H1 (cell line): Measurements from ENCODE around the gene DNAI2. TPM values are rescaled to one million over a fixed set of nuclear protein-coding genes. Genes with fewer than 3 reads are reported as not detected.

Experiments used
- CTCF ChIA-PET: fragments of 300-600 bp; sonication (Branson Sonifier 250); formaldehyde crosslinking; loops from one replicate; lab custom pipeline; 2021; ENCODE audit not compliant: partially characterized antibody; lab: Charles Lee
- POLR2A ChIA-PET: fragments of 300-600 bp; sonication (Branson Sonifier 250); formaldehyde crosslinking; loops from one replicate; lab custom pipeline; 2021; ENCODE audit warnings: inconsistent platforms; ENCODE audit not compliant: partially characterized antibody; lab: Charles Lee
- DNase-seq, 2 experiments: peaks; one replicate each; pipeline versions ENCODE4 v3.0.0 to v3.0.0-alpha.2; 2010 to 2022; ENCODE audit warnings: low spot score in 2 of 2, low read depth in 1 of 2, mixed read lengths in 1 of 2
- FAIRE-seq: peaks from 2 replicates; lab custom pipeline; 2011; peaks lifted over from hg19 to GRCh38; lab: Jason Lieb, UNC
- H2AFZ ChIP-seq: 2 replicates; pipeline ENCODE4 v1.8.1; 2012; ENCODE audit warnings: low read length, inconsistent platforms
- H2AK5ac ChIP-seq: 2 replicates; pipeline ENCODE4 v1.6.1; 2013; ENCODE audit warnings: low read depth, low read length
- H2BK120ac ChIP-seq: replicated peaks from 2 replicates; pipeline ENCODE3; 2013; ENCODE audit warnings: low read depth, low read length, inconsistent platforms
- H2BK12ac ChIP-seq: 2 replicates; pipeline ENCODE4 v1.6.1; 2013; ENCODE audit warnings: low read depth, low read length
- H2BK15ac ChIP-seq: 2 replicates; pipeline ENCODE4 v1.6.1; 2013; ENCODE audit warnings: low read length
- H2BK20ac ChIP-seq: 2 replicates; pipeline ENCODE4 v1.6.1; 2013; ENCODE audit warnings: low read length
- H2BK5ac ChIP-seq: 2 replicates; pipeline ENCODE4 v1.6.1; 2013; ENCODE audit warnings: low read depth, low read length
- H3K14ac ChIP-seq: 2 replicates; pipeline ENCODE4 v1.6.1; 2013; ENCODE audit warnings: inconsistent platforms; ENCODE audit not compliant: insufficient read length
- H3K18ac ChIP-seq: 2 replicates; pipeline ENCODE4 v1.6.1; 2013; ENCODE audit warnings: low read length; ENCODE audit errors: extremely low read depth
- H3K23ac ChIP-seq: 2 replicates; pipeline ENCODE4 v1.6.1; 2013; ENCODE audit warnings: inconsistent platforms; ENCODE audit not compliant: insufficient read length
- H3K23me2 ChIP-seq: 2 replicates; pipeline ENCODE4 v1.6.1; 2013; ENCODE audit warnings: low read depth, low read length
- H3K27ac ChIP-seq: 2 replicates; pipeline ENCODE4 v1.6.1; 2011; ENCODE audit warnings: low read depth, low read length, inconsistent platforms
- H3K27me3 ChIP-seq, 4 experiments: replicated peaks in 1 of 4; 1 replicate in 1 of 4; 2 replicates in 3 of 4; pipeline versions ENCODE4 v1.6.1 to v1.8.1; 2011 to 2013; ENCODE audit warnings: low read length in 3 of 4, mild to moderate bottlenecking in 3 of 4, inconsistent platforms in 2 of 4, mixed read lengths in 2 of 4, moderate library complexity in 1 of 4; ENCODE audit not compliant: control insufficient read depth in 3 of 4, insufficient read depth in 3 of 4; ENCODE audit errors: extremely low read depth in 1 of 4
- H3K36me3 ChIP-seq, 4 experiments: 2 replicates each; pipeline versions ENCODE4 v1.6.1 to v1.8.1; 2011 to 2013; ENCODE audit warnings: mild to moderate bottlenecking in 4 of 4, low read length in 3 of 4, moderate library complexity in 2 of 4, control low read depth in 1 of 4, inconsistent platforms in 1 of 4; ENCODE audit not compliant: insufficient read depth in 4 of 4, control insufficient read depth in 2 of 4
- H3K4ac ChIP-seq: replicated peaks from 2 replicates; pipeline ENCODE3; 2013; ENCODE audit warnings: low read length, low read depth, mixed read lengths, inconsistent platforms; ENCODE audit not compliant: insufficient read length
- H3K4me1 ChIP-seq, 4 experiments: replicated peaks in 1 of 4; 1 replicate in 1 of 4; 2 replicates in 3 of 4; pipeline versions ENCODE4 v1.6.1 to v1.8.1; 2011 to 2013; ENCODE audit warnings: low read length in 3 of 4, inconsistent platforms in 2 of 4, mixed read lengths in 1 of 4; ENCODE audit not compliant: insufficient read depth in 4 of 4, control insufficient read depth in 3 of 4
- H3K4me2 ChIP-seq, 2 experiments: 2 replicates each; pipeline versions ENCODE4 v1.6.1 to v1.8.1; 2011 to 2013; ENCODE audit warnings: low read depth in 2 of 2, low read length in 2 of 2, control low read depth in 1 of 2, inconsistent platforms in 1 of 2, mild to moderate bottlenecking in 1 of 2; ENCODE audit not compliant: insufficient read depth in 1 of 2
- H3K4me3 ChIP-seq, 4 experiments: fragments of 200-600, 300-600 bp in 1 of 4; sonication (generic), shearing (Covaris generic), sonication (Bioruptor Twin) in 1 of 4; 2 replicates each; pipeline versions ENCODE4 v1.5.1 to v1.8.1; 2011 to 2016; ENCODE audit warnings: low read length in 4 of 4, low read depth in 3 of 4, control low read depth in 2 of 4, inconsistent platforms in 2 of 4, mild to moderate bottlenecking in 2 of 4, mixed read lengths in 1 of 4, moderate library complexity in 1 of 4; ENCODE audit not compliant: insufficient read depth in 2 of 4; ENCODE audit errors: extremely low read depth in 1 of 4
- H3K56ac ChIP-seq: replicated peaks from 2 replicates; pipeline ENCODE3; 2013; ENCODE audit warnings: low read depth, mild to moderate bottlenecking, mixed read lengths, low read length, inconsistent platforms; ENCODE audit not compliant: insufficient read length
- H3K79me1 ChIP-seq: 2 replicates; pipeline ENCODE4 v1.6.1; 2013; ENCODE audit warnings: low read depth, low read length, control low read depth
- H3K79me2 ChIP-seq, 2 experiments: 2 replicates each; pipeline versions ENCODE4 v1.6.1 to v1.8.1; 2012 to 2013; ENCODE audit warnings: low read length in 2 of 2, mild to moderate bottlenecking in 2 of 2, inconsistent platforms in 1 of 2; ENCODE audit not compliant: insufficient read depth in 2 of 2, control insufficient read depth in 1 of 2
- H3K9ac ChIP-seq, 4 experiments: replicated peaks in 1 of 4; 1 replicate in 1 of 4; 2 replicates in 3 of 4; pipeline versions ENCODE4 v1.6.1 to v1.8.1; 2011 to 2013; ENCODE audit warnings: low read depth in 3 of 4, low read length in 3 of 4, control low read depth in 2 of 4, mild to moderate bottlenecking in 2 of 4, moderate library complexity in 2 of 4, inconsistent platforms in 1 of 4; ENCODE audit errors: extremely low read depth in 1 of 4
- H3K9me3 ChIP-seq, 2 experiments: 2 replicates each; pipeline versions ENCODE4 v1.6.1 to v1.8.1; 2012 to 2013; ENCODE audit warnings: mild to moderate bottlenecking in 2 of 2, moderate library complexity in 2 of 2, control low read depth in 1 of 2, inconsistent platforms in 1 of 2, low read depth in 1 of 2, low read length in 1 of 2, mixed read lengths in 1 of 2; ENCODE audit not compliant: insufficient read depth in 2 of 2
- H4K20me1 ChIP-seq, 2 experiments: replicated peaks in 1 of 2; 2 replicates each; pipeline versions ENCODE3 to v1.8.1; 2011 to 2013; ENCODE audit warnings: inconsistent platforms in 2 of 2, low read length in 2 of 2, mild to moderate bottlenecking in 1 of 2; ENCODE audit not compliant: insufficient read depth in 2 of 2, control insufficient read depth in 1 of 2
- H4K5ac ChIP-seq: 2 replicates; pipeline ENCODE4 v1.6.1; 2013; ENCODE audit warnings: low read length, low read depth, mixed read lengths, inconsistent platforms; ENCODE audit not compliant: insufficient read length
- H4K8ac ChIP-seq: 2 replicates; pipeline ENCODE4 v1.8.0; 2013; ENCODE audit warnings: mild to moderate bottlenecking, moderate library complexity, low read length, inconsistent platforms; ENCODE audit not compliant: insufficient read depth; ENCODE audit errors: extremely low read depth
- H4K91ac ChIP-seq: replicated peaks from 2 replicates; pipeline ENCODE3; 2013; ENCODE audit warnings: low read length, mixed read lengths, inconsistent platforms; ENCODE audit not compliant: insufficient read length
- BRCA1 ChIP-seq: IDR thresholded peaks from 2 replicates; pipeline ENCODE4 v1.6.1; 2012; ENCODE audit warnings: low read depth, low read length, improper control_type of control experiment
- KDM1A ChIP-seq: fragments of 200-600, 300-600 bp; sonication (generic); IDR thresholded peaks from 2 replicates; pipeline ENCODE4 v1.7.1; 2016; ENCODE audit warnings: mild to moderate bottlenecking, low read length, borderline replicate concordance
- WGBS, 2 experiments: shearing (Covaris generic) in 1 of 2; methylation state at CpG; one replicate each; pipeline versions ENCODE4 v1.1.6 to v1.1.7; 2013 to 2015; ENCODE audit warnings: low lambda C conversion rate in 2 of 2, mixed read lengths in 2 of 2, inconsistent platforms in 1 of 2, low coverage in 1 of 2, missing lambda C conversion rate in 1 of 2; ENCODE audit not compliant: insufficient replicate concordance in 2 of 2, insufficient coverage in 1 of 2, insufficient read length in 1 of 2; ENCODE audit errors: extremely low coverage in 1 of 2, missing lambda C conversion rate in 1 of 2; 5-methylcytosine and 5-hydroxymethylcytosine counted together
- polyA plus RNA-seq, 7 experiments: library from polyadenylated mRNA; depleted of rRNA in 3 of 7; stranded (reverse) in 5 of 7; unstranded in 2 of 7; fragments of >200 nt in 5 of 7; fragments of 200-250 nt in 2 of 7; gene quantifications; 1 replicate in 5 of 7; 2 replicates in 1 of 7; 4 replicates in 1 of 7; pipeline versions ENCODE4 v1.2.1 to v1.2.3, GENCODE V29; 2011 to 2013; ENCODE audit warnings: missing spikeins in 2 of 7, mixed read lengths in 2 of 7
- total RNA-seq: library from RNA; stranded (reverse); fragmentation: NEBNext Ultra II Directional; extraction: Animal tissue kit (Norgen Biotek cat#: 25700); gene quantifications from 2 replicates; pipeline ENCODE4 v1.2.1, GENCODE V29; 2021

The DNAI2 gene
- total and polyA plus RNA-seq, 2 of the 8 experiments (the other 6 are each of a cell fraction or from before 2014, with no cell fraction given): 0.08 to 0.15 TPM

DNA sequence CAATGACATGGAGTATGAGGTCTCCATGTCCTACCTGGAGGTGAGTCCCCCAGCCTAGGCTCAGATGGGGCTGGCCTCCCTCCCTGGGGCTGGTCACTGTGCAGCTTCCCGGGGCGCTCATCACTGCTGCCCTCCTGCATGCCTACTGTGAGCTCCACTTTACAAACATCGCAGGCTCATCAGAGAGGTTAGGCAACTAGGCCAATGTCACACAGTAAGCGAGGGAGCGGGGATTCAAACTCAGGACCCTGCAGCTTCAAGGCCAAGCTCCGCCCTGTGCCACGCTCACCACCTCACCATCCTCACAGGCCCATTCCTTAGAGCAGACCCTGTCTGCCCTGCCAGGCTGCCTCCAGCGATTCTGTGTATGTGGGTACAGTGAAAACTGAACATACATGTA is 69.1 kb downstream of the DNAI2 start:
- no peak overlapping the region for H3K4ac ChIP-seq
- DNase-seq (no peak), FAIRE-seq (no peak)
- H3K56ac ChIP-seq: no peak overlapping the region
- H3K9me3 ChIP-seq: no peaks in the 10 kb centered on the region
- peak overlapping the region; percentile 46 for H4K91ac ChIP-seq
- no peak overlapping the region for H2BK5ac ChIP-seq
- ChIA-PET POLR2A (interaction anchor here (1.2 kb wide), 1 partner anchor 16 kb away, joined by 3 read pairs; no protein-coding TSS in a partner anchor), CTCF (interaction anchor here (1.2 to 11.2 kb wide), 4 partner anchors 10 to 223 kb away, joined by 3 to 114 read pairs (median 10); partner anchors contain the start of gene GPR142)
- no peak overlapping the region for H3K14ac ChIP-seq
- no peak overlapping the region for H3K4me2 ChIP-seq
- H3K23ac ChIP-seq: no peak overlapping the region
- no peak overlapping the region for H4K8ac ChIP-seq
- H2BK20ac ChIP-seq: no peak overlapping the region
- H3K27me3 ChIP-seq: peaks cover 0 to 2% (median 0%) of the 10 kb centered on the region in 4 experiments; a peak in 2 of 7 replicates
- H3K4me3 ChIP-seq: no peak overlapping the region
- no peak overlapping the region for H4K5ac ChIP-seq
- WGBS, 2 experiments: 90% methylated on average over 8 of the region's 8 CpGs; no CpG with 5 or more reads in 1 of the 2 experiments
- no peak overlapping the region; the same call in 1 of the 2 replicates for H2BK15ac ChIP-seq
- TF ChIP-seq KDM1A: peak; percentile 52; the same call in 1 of the 2 replicates
- no peak for TF ChIP-seq BRCA1
- H3K27ac ChIP-seq: no peak overlapping the region
- H2AFZ ChIP-seq: no peak overlapping the region
- H3K79me1 ChIP-seq: no peaks in the 10 kb centered on the region
- H3K18ac ChIP-seq: no peak overlapping the region
- H2AK5ac ChIP-seq: no peak overlapping the region
- peak overlapping the region; percentile 60; the same call in 1 of the 2 replicates for H2BK12ac ChIP-seq
- H3K36me3 ChIP-seq: no peaks in the 10 kb centered on the region
- H2BK120ac ChIP-seq: no peak overlapping the region
- H3K23me2 ChIP-seq: no peaks in the 10 kb centered on the region
- H3K79me2 ChIP-seq: no peaks in the 10 kb centered on the region
- H3K9ac ChIP-seq: no peak overlapping the region
- no peaks in the 10 kb centered on the region for H4K20me1 ChIP-seq
- peaks cover 0 to 16% (median 9%) of the 10 kb centered on the region in 4 experiments; a peak in 5 of 7 replicates for H3K4me1 ChIP-seq
